ENCODE measurements around the gene DOK1. TPM values are rescaled to one million over a fixed set of nuclear protein-coding genes. Genes with fewer than 3 reads are reported as not detected.

The DOK1 gene
- total RNA-seq, 2 experiments from 2014 or later = 23.1 to 24.5 TPM

GRCh38 chr2:74536166-74536950 is 18.2 kb upstream of the DOK1 start:
- ChIA-PET CTCF (no interaction called here), POLR2A (no interaction called here)
- peaks cover 11% of the 10 kb centered on the region for H3K4me1 Mint-ChIP-seq (ENCODE audit: low read depth)
- H3K9me3 Mint-ChIP-seq = no peaks in the 10 kb centered on the region
- peaks cover 18% of the 10 kb centered on the region for H3K27me3 Mint-ChIP-seq
- no peak overlapping the region for H3K27ac Mint-ChIP-seq
- intact Hi-C loops (cut with micrococcal nuclease) = no loop called here
- H3K36me3 Mint-ChIP-seq = peaks cover 21% of the 10 kb centered on the region
- DNase-seq = no peak
- H3K4me3 Mint-ChIP-seq = no peak overlapping the region

GRCh38 chr2:74537140-74537539 is 17.4 kb upstream of the DOK1 start:
- intact Hi-C loops (cut with micrococcal nuclease) = no loop called here
- DNase-seq = no peak
- H3K27me3 Mint-ChIP-seq = peaks cover 18% of the 10 kb centered on the region
- CTCF ChIA-PET = no interaction called here
- H3K4me3 Mint-ChIP-seq = no peak overlapping the region
- H3K9me3 Mint-ChIP-seq = no peaks in the 10 kb centered on the region
- H3K36me3 Mint-ChIP-seq = peaks cover 13% of the 10 kb centered on the region
- peaks cover 4% of the 10 kb centered on the region for H3K4me1 Mint-ChIP-seq (ENCODE audit: low read depth)
- H3K27ac Mint-ChIP-seq = no peak overlapping the region
- POLR2A ChIA-PET = no interaction called here

GRCh38 chr2:74538881-74539339 is 15.6 kb upstream of the DOK1 start:
- CTCF ChIA-PET = interaction anchor here (1.1 to 1.5 kb wide), 2 partner anchors 48 to 57 kb away, joined by 3 to 6 read pairs; no protein-coding TSS in a partner anchor
- peaks cover under 1% of the 10 kb centered on the region for H3K36me3 Mint-ChIP-seq
- no peak overlapping the region for H3K27ac Mint-ChIP-seq
- H3K4me1 Mint-ChIP-seq (ENCODE audit: low read depth) = no peaks in the 10 kb centered on the region
- H3K9me3 Mint-ChIP-seq = no peaks in the 10 kb centered on the region
- no peak for DNase-seq
- H3K27me3 Mint-ChIP-seq = peaks cover 22% of the 10 kb centered on the region
- H3K4me3 Mint-ChIP-seq = no peak overlapping the region
- POLR2A ChIA-PET = no interaction called here
- intact Hi-C loops (cut with micrococcal nuclease) = no loop called here

- CTCF ChIA-PET = no interaction called here
- Mint-ChIP-seq H3K27ac (no peak overlapping the region), H3K4me1 (ENCODE audit: low read depth) (no peaks in the 10 kb centered on the region), H3K9me3 (no peaks in the 10 kb centered on the region), H3K27me3 (peaks cover 22% of the 10 kb centered on the region), H3K4me3 (no peak overlapping the region), H3K36me3 (no peaks in the 10 kb centered on the region)
- POLR2A ChIA-PET = no interaction called here
- DNase-seq = no peak
- intact Hi-C loops (cut with micrococcal nuclease) = no loop called here
These were observed 14.2 kb upstream of the DOK1 start for GRCh38 chr2:74540291-74540690.

GRCh38 chr2:74542978-74543377 is 11.5 kb upstream of the DOK1 start:
- Mint-ChIP-seq H3K9me3 (no peaks in the 10 kb centered on the region), H3K4me3 (no peak overlapping the region), H3K4me1 (ENCODE audit: low read depth) (no peaks in the 10 kb centered on the region), H3K36me3 (no peaks in the 10 kb centered on the region), H3K27ac (no peak overlapping the region), H3K27me3 (peaks cover 24% of the 10 kb centered on the region)
- ChIA-PET CTCF (interaction anchor here (1.0 to 1.1 kb wide), 2 partner anchors 42 to 46 kb away, joined by 3 to 4 read pairs; no protein-coding TSS in a partner anchor), POLR2A (no interaction called here)
- DNase-seq = no peak
- intact Hi-C loops (cut with micrococcal nuclease) = no loop called here

GRCh38 chr2:74544634-74545033 is 9.9 kb upstream of the DOK1 start:
- no peaks in the 10 kb centered on the region for H3K36me3 Mint-ChIP-seq
- H3K27ac Mint-ChIP-seq = no peak overlapping the region
- DNase-seq = no peak
- intact Hi-C loops (cut with micrococcal nuclease) = no loop called here
- peaks cover 6% of the 10 kb centered on the region for H3K4me1 Mint-ChIP-seq (ENCODE audit: low read depth)
- POLR2A ChIA-PET = interaction anchor here (1.3 kb wide), 1 partner anchor 13 kb away, joined by 3 read pairs; no protein-coding TSS in a partner anchor
- H3K4me3 Mint-ChIP-seq = no peak overlapping the region
- CTCF ChIA-PET = interaction anchor here (0.6 to 2.5 kb wide), 6 partner anchors 10 to 62 kb away, joined by 3 to 7 read pairs (median 4); partner anchors contain the start of genes CCDC142, DOK1, LOXL3 and TTC31
- H3K27me3 Mint-ChIP-seq = peaks cover 21% of the 10 kb centered on the region
- H3K9me3 Mint-ChIP-seq = no peaks in the 10 kb centered on the region

GRCh38 chr2:74546004-74546403 is 8.5 kb upstream of the DOK1 start:
- H3K36me3 Mint-ChIP-seq = no peaks in the 10 kb centered on the region
- H3K9me3 Mint-ChIP-seq = no peaks in the 10 kb centered on the region
- ChIA-PET POLR2A (interaction anchor here (1.3 kb wide), 1 partner anchor 14 kb away, joined by 3 read pairs; no protein-coding TSS in a partner anchor), CTCF (interaction anchor here (1.9 to 2.5 kb wide), 2 partner anchors 30 to 42 kb away, joined by 5 to 7 read pairs; no protein-coding TSS in a partner anchor)
- peaks cover 26% of the 10 kb centered on the region for H3K27me3 Mint-ChIP-seq
- H3K4me1 Mint-ChIP-seq (ENCODE audit: low read depth) = peaks cover 6% of the 10 kb centered on the region
- H3K27ac Mint-ChIP-seq = no peak overlapping the region
- H3K4me3 Mint-ChIP-seq = no peak overlapping the region
- intact Hi-C loops (cut with micrococcal nuclease) = no loop called here
- no peak for DNase-seq

- no peak for DNase-seq
- no peaks in the 10 kb centered on the region for H3K9me3 Mint-ChIP-seq
- ChIA-PET POLR2A (no interaction called here), CTCF (interaction anchor here (0.5 kb wide), 1 partner anchor 398 kb away, joined by 5 read pairs; no protein-coding TSS in a partner anchor)
- peaks cover 8% of the 10 kb centered on the region for H3K4me1 Mint-ChIP-seq (ENCODE audit: low read depth)
- peak overlapping the region; percentile 66 for H3K4me3 Mint-ChIP-seq
- H3K27ac Mint-ChIP-seq = no peak overlapping the region
- intact Hi-C loops (cut with micrococcal nuclease) = no loop called here
- H3K36me3 Mint-ChIP-seq = no peaks in the 10 kb centered on the region
- peaks cover 21% of the 10 kb centered on the region for H3K27me3 Mint-ChIP-seq
These were observed 6.1 kb upstream of the DOK1 start for GRCh38 chr2:74548285-74548899.

GRCh38 chr2:74548900-74549826 is 5.4 kb upstream of the DOK1 start:
- Mint-ChIP-seq H3K27ac (no peak overlapping the region), H3K36me3 (no peaks in the 10 kb centered on the region), H3K9me3 (no peaks in the 10 kb centered on the region), H3K4me3 (peak overlapping the region; percentile 55), H3K27me3 (peaks cover 21% of the 10 kb centered on the region), H3K4me1 (ENCODE audit: low read depth) (peaks cover 11% of the 10 kb centered on the region)
- intact Hi-C loops (cut with micrococcal nuclease) = no loop called here
- POLR2A ChIA-PET = no interaction called here
- CTCF ChIA-PET = interaction anchor here (1.0 to 2.0 kb wide), 2 partner anchors 40 to 66 kb away, joined by 3 to 4 read pairs; partner anchors contain the start of genes CCDC142 and TTC31
- DNase-seq = peak; percentile 52

- CTCF ChIA-PET = interaction anchor here (1.0 to 2.0 kb wide), 2 partner anchors 39 to 68 kb away, joined by 3 to 4 read pairs; partner anchors contain the start of genes CCDC142 and TTC31
- no peak for DNase-seq
- intact Hi-C loops (cut with micrococcal nuclease) = no loop called here
- H3K4me3 Mint-ChIP-seq = peak overlapping the region; percentile 12
- no peaks in the 10 kb centered on the region for H3K36me3 Mint-ChIP-seq
- POLR2A ChIA-PET = no interaction called here
- H3K9me3 Mint-ChIP-seq = no peaks in the 10 kb centered on the region
- H3K27ac Mint-ChIP-seq = no peak overlapping the region
- H3K4me1 Mint-ChIP-seq (ENCODE audit: low read depth) = peaks cover 11% of the 10 kb centered on the region
- H3K27me3 Mint-ChIP-seq = peaks cover 21% of the 10 kb centered on the region
These were observed 4.3 kb upstream of the DOK1 start for GRCh38 chr2:74550231-74550630.

- POLR2A ChIA-PET = no interaction called here
- Mint-ChIP-seq H3K27me3 (peaks cover 19% of the 10 kb centered on the region), H3K27ac (no peak overlapping the region), H3K4me3 (no peak overlapping the region), H3K9me3 (no peaks in the 10 kb centered on the region), H3K36me3 (peaks cover 4% of the 10 kb centered on the region), H3K4me1 (ENCODE audit: low read depth) (peaks cover 14% of the 10 kb centered on the region)
- no peak for DNase-seq
- CTCF ChIA-PET = interaction anchor here (2.0 kb wide), 1 partner anchor 38 kb away, joined by 4 read pairs; no protein-coding TSS in a partner anchor
- intact Hi-C loops (cut with micrococcal nuclease) = no loop called here
These were observed 3.0 kb upstream of the DOK1 start for GRCh38 chr2:74551530-74551929.
